ENCODE results near the gene SUGCT.

- no peak for TF ChIP-seq KMT2A (CRISPR knock-in tag; IDR thresholded peaks at IDR 0.05)
- TF ChIP-seq ZNF33A (CRISPR knock-in tag; IDR thresholded peaks at IDR 0.05; ENCODE audit: borderline replicate concordance): no peak
- no peak for TF ChIP-seq TCF7L2 (IDR thresholded peaks at IDR 0.05; ENCODE audit: low read depth, low read length)
- TF ChIP-seq SP1 (IDR thresholded peaks at IDR 0.05): no peak
- TF ChIP-seq SP1 (CRISPR knock-in tag; IDR thresholded peaks at IDR 0.05): no peak
- no peak for TF ChIP-seq EZH2 (conservative IDR thresholded peaks at IDR 0.05; ENCODE audit: low read depth, low read length)
- no peak for TF ChIP-seq ZNF501 (CRISPR knock-in tag; IDR thresholded peaks at IDR 0.05)
- TF ChIP-seq THAP11 (CRISPR knock-in tag; IDR thresholded peaks at IDR 0.05): 0 out of 2 replicates have a peak, but pooled peaks have one; percentile 29
- no peak for TF ChIP-seq ELF4 (CRISPR knock-in tag; IDR thresholded peaks at IDR 0.05; ENCODE audit: borderline replicate concordance)
- TF ChIP-seq SOX6 (IDR thresholded peaks at IDR 0.05): no peak
- TF ChIP-seq SOX6 (CRISPR knock-in tag; IDR thresholded peaks at IDR 0.05): peak; percentile 80
- TF ChIP-seq TCF7 (IDR thresholded peaks at IDR 0.05; ENCODE audit: low read depth): no peak; the same call in 1 of the 2 replicates
Observed at GRCh38 chr7:40597517-40597916, 462.7 kb downstream of the SUGCT start.
